Naive thymus-derived CD4-positive, alpha-beta T cell (primary cell): ENCODE results near the gene PLPP1. TPM values are rescaled to one million over a fixed set of nuclear protein-coding genes. Genes with fewer than 3 reads are reported as not detected.

ENCODE experiments used
- ATAC-seq: fragments of 150-1000 bp; cut with Tn5 transposase; 2 replicates; pipeline ENCODE4 v1.10.0; 2021; ENCODE audit warnings: mild to moderate bottlenecking, moderate library complexity
- CTCF ChIA-PET: fragments of 350-600 bp; sonication (Branson Sonifier 250); formaldehyde crosslinking; loops from one replicate; lab custom pipeline; 2021; ENCODE audit warnings: antibody characterized with exemption; lab: Charles Lee
- POLR2A ChIA-PET: fragments of 350-600 bp; sonication (Branson Sonifier 250); formaldehyde crosslinking; loops from one replicate; lab custom pipeline; 2021; ENCODE audit warnings: antibody characterized with exemption, inconsistent platforms; lab: Charles Lee
- DNase-seq, 9 donors: peaks; one replicate each; pipeline versions ENCODE4 v3.0.0 to v3.0.0-alpha.2; 2020 to 2022; ENCODE audit warnings: mixed read lengths in 1 of 9
- H3K27ac ChIP-seq: one replicate; pipeline ENCODE4 v1.7.0; 2013; ENCODE audit warnings: mild to moderate bottlenecking, low read depth, low read length, moderate library complexity
- H3K27me3 ChIP-seq, 2 donors: one replicate each; pipeline ENCODE4 v1.7.0; 2013; ENCODE audit warnings: low read length in 2 of 2, mild to moderate bottlenecking in 2 of 2, moderate library complexity in 2 of 2; ENCODE audit not compliant: control insufficient read depth in 2 of 2, insufficient read depth in 2 of 2
- H3K36me3 ChIP-seq, 3 experiments: 1 replicate in 2 of 3; 2 replicates in 1 of 3; pipeline ENCODE4 v1.7.0; 2013; ENCODE audit warnings: low read length in 3 of 3, mild to moderate bottlenecking in 3 of 3, moderate library complexity in 1 of 3; ENCODE audit not compliant: insufficient read depth in 3 of 3, control insufficient read depth in 2 of 3
- H3K4me1 ChIP-seq, 2 donors: one replicate each; pipeline ENCODE4 v1.7.0; 2013; ENCODE audit warnings: low read length in 2 of 2, mild to moderate bottlenecking in 2 of 2, moderate library complexity in 1 of 2; ENCODE audit not compliant: control insufficient read depth in 2 of 2, insufficient read depth in 2 of 2
- H3K4me3 ChIP-seq: 2 replicates; pipeline ENCODE4 v1.7.0; 2013; ENCODE audit warnings: mild to moderate bottlenecking, low read length
- H3K9me3 ChIP-seq, 3 experiments: 1 replicate in 2 of 3; 2 replicates in 1 of 3; pipeline ENCODE4 v1.7.0; 2013; ENCODE audit warnings: low read length in 3 of 3; ENCODE audit not compliant: control insufficient read depth in 2 of 3
- H3K27ac Mint-ChIP-seq, 9 donors: one replicate each; pipeline ENCODE4 v1.8.0; 2020 to 2022; ENCODE audit warnings: mixed read lengths in 9 of 9, mild to moderate bottlenecking in 8 of 9, moderate library complexity in 5 of 9, inconsistent platforms in 2 of 9
- H3K27me3 Mint-ChIP-seq, 5 donors: one replicate each; pipeline ENCODE4 v1.8.0; 2021 to 2022; ENCODE audit warnings: mixed read lengths in 5 of 5, mild to moderate bottlenecking in 1 of 5
- H3K36me3 Mint-ChIP-seq, 5 donors: one replicate each; pipeline ENCODE4 v1.8.0; 2020 to 2022; ENCODE audit warnings: mixed read lengths in 5 of 5, mild to moderate bottlenecking in 3 of 5, inconsistent platforms in 1 of 5
- H3K4me1 Mint-ChIP-seq, 7 donors: one replicate each; pipeline ENCODE4 v1.8.0; 2020 to 2022; ENCODE audit warnings: mixed read lengths in 7 of 7, mild to moderate bottlenecking in 3 of 7, inconsistent platforms in 1 of 7
- H3K4me3 Mint-ChIP-seq, 10 donors: one replicate each; pipeline ENCODE4 v1.8.0; 2020 to 2022; ENCODE audit warnings: mild to moderate bottlenecking in 10 of 10, mixed read lengths in 10 of 10, moderate library complexity in 6 of 10, inconsistent platforms in 2 of 10
- H3K9me3 Mint-ChIP-seq, 11 donors: one replicate each; pipeline ENCODE4 v1.8.0; 2020 to 2022; ENCODE audit warnings: mixed read lengths in 11 of 11, mild to moderate bottlenecking in 4 of 11, inconsistent platforms in 1 of 11, moderate library complexity in 1 of 11
- intact Hi-C, 2 donors: fragments of 100-400 bp; cut with micrococcal nuclease; formaldehyde crosslinking; loops; one replicate each; pipeline ENCODE4 v1.15.1; 2023
- polyA plus RNA-seq, 2 donors: library from polyadenylated mRNA; unstranded; fragments of 300-500 nt; fragmentation: Illumina TruSeq; gene quantifications; one replicate each; pipeline ENCODE4 v1.2.3, GENCODE V29; 2021
- total RNA-seq, 6 experiments: library from RNA in 5 of 6; stranded (reverse) in 5 of 6; gene quantifications; 1 replicate in 5 of 6; 2 replicates in 1 of 6; pipeline ENCODE4 v1.2.3 and lab custom pipeline; 2021 to 2026

Gene PLPP1
- total and polyA plus RNA-seq, 7 experiments from 2014 or later = 8.0 to 31.3 (median 12.9) TPM

GRCh38 chr5:55391707-55392106 lies 143.1 kb downstream of the PLPP1 start:
- Mint-ChIP-seq H3K9me3 (peaks cover 0 to 16% (median 3%) of the 10 kb centered on the region in 11 donors), H3K27ac (no peak overlapping the region), H3K27me3 (no peaks in the 10 kb centered on the region), H3K4me1 (peaks cover 2 to 11% (median 9%) of the 10 kb centered on the region in 7 donors), H3K36me3 (peaks cover 10 to 73% (median 51%) of the 10 kb centered on the region in 5 donors), H3K4me3 (no peak overlapping the region)
- ATAC-seq = no peak
- H3K4me3 ChIP-seq = no peak overlapping the region
- H3K27ac ChIP-seq = no peak overlapping the region
- H3K9me3 ChIP-seq = peaks cover 0 to 3% (median 0%) of the 10 kb centered on the region in 3 experiments
- H3K4me1 ChIP-seq = no peaks in the 10 kb centered on the region
- intact Hi-C loops = no loop called here
- no peaks in the 10 kb centered on the region for H3K27me3 ChIP-seq
- peaks cover 0 to 40% (median 0%) of the 10 kb centered on the region in 3 experiments for H3K36me3 ChIP-seq
- no peak for DNase-seq
- POLR2A ChIA-PET = no interaction called here
- CTCF ChIA-PET = interaction anchor here (0.7 kb wide), 1 partner anchor 854 kb away, joined by 4 read pairs; no protein-coding TSS in a partner anchor

GRCh38 chr5:55387865-55388264 lies 146.9 kb downstream of the PLPP1 start:
- Histone ChIP-seq H3K4me1 (no peaks in the 10 kb centered on the region), H3K27me3 (no peaks in the 10 kb centered on the region), H3K27ac (no peak overlapping the region), H3K9me3 (peaks cover 0 to 10% (median 9%) of the 10 kb centered on the region in 3 experiments), H3K36me3 (peaks cover 5 to 57% (median 5%) of the 10 kb centered on the region in 3 experiments), H3K4me3 (no peak overlapping the region)
- Mint-ChIP-seq H3K27ac (no peak overlapping the region), H3K4me3 (no peak overlapping the region), H3K36me3 (peaks cover 29 to 84% (median 71%) of the 10 kb centered on the region in 5 donors), H3K27me3 (no peaks in the 10 kb centered on the region), H3K9me3 (peaks cover 0 to 32% (median 15%) of the 10 kb centered on the region in 11 donors), H3K4me1 (peaks cover 2 to 23% (median 11%) of the 10 kb centered on the region in 7 donors)
- intact Hi-C loops = no loop called here
- no peak for ATAC-seq
- ChIA-PET CTCF (no interaction called here), POLR2A (no interaction called here)
- DNase-seq = no peak

GRCh38 chr5:55386356-55386755 lies 148.4 kb downstream of the PLPP1 start:
- ChIA-PET POLR2A (interaction anchor here (0.6 kb wide), 2 partner anchors 24 to 1670 kb away, joined by 3 read pairs; no protein-coding TSS in a partner anchor), CTCF (interaction anchor here (1.3 kb wide), 1 partner anchor 305 kb away, joined by 3 read pairs; no protein-coding TSS in a partner anchor)
- H3K36me3 Mint-ChIP-seq = peaks cover 29 to 81% (median 69%) of the 10 kb centered on the region in 5 donors

GRCh38 chr5:55385846-55386245 lies 148.9 kb downstream of the PLPP1 start:
- no peak overlapping the region for H3K4me3 Mint-ChIP-seq
- intact Hi-C loops = no loop called here
- ChIA-PET CTCF (interaction anchor here (0.5 to 1.3 kb wide), 3 partner anchors 26 to 1513 kb away, joined by 3 read pairs; no protein-coding TSS in a partner anchor), POLR2A (interaction anchor here (0.6 kb wide), 1 partner anchor 1671 kb away, joined by 3 read pairs; no protein-coding TSS in a partner anchor)
- ATAC-seq (no peak), DNase-seq (no peak)
- H3K36me3 Mint-ChIP-seq = peaks cover 33 to 81% (median 71%) of the 10 kb centered on the region in 5 donors
- H3K4me1 ChIP-seq = no peaks in the 10 kb centered on the region
- H3K36me3 ChIP-seq = peaks cover 5 to 43% (median 5%) of the 10 kb centered on the region in 3 experiments
- no peaks in the 10 kb centered on the region for H3K27me3 ChIP-seq
- H3K9me3 Mint-ChIP-seq = peaks cover 0 to 37% (median 16%) of the 10 kb centered on the region in 11 donors
- H3K27me3 Mint-ChIP-seq = no peaks in the 10 kb centered on the region
- peak overlapping the region in 2 of 9 donors; percentile 31 to 32 for H3K27ac Mint-ChIP-seq
- no peak overlapping the region for H3K27ac ChIP-seq
- H3K4me3 ChIP-seq = no peak overlapping the region
- peaks cover 0 to 12% (median 7%) of the 10 kb centered on the region in 3 experiments for H3K9me3 ChIP-seq
- peaks cover 2 to 23% (median 11%) of the 10 kb centered on the region in 7 donors for H3K4me1 Mint-ChIP-seq

More at GRCh38 chr5:55386356-55386755, 148.4 kb downstream of the PLPP1 start:
- peaks cover 0 to 12% (median 7%) of the 10 kb centered on the region in 3 experiments for H3K9me3 ChIP-seq
- no peak overlapping the region for H3K4me3 Mint-ChIP-seq
- H3K4me1 Mint-ChIP-seq = peaks cover 2 to 23% (median 11%) of the 10 kb centered on the region in 7 donors
- ATAC-seq = no peak
- H3K27ac Mint-ChIP-seq = no peak overlapping the region
- no peaks in the 10 kb centered on the region for H3K27me3 ChIP-seq
- DNase-seq = no peak
- intact Hi-C loops = no loop called here
- H3K4me1 ChIP-seq = no peaks in the 10 kb centered on the region
- peaks cover 0 to 32% (median 16%) of the 10 kb centered on the region in 11 donors for H3K9me3 Mint-ChIP-seq
- H3K36me3 ChIP-seq = peaks cover 5 to 47% (median 5%) of the 10 kb centered on the region in 3 experiments
- no peak overlapping the region for H3K27ac ChIP-seq
- H3K27me3 Mint-ChIP-seq = no peaks in the 10 kb centered on the region
- no peak overlapping the region for H3K4me3 ChIP-seq

GRCh38 chr5:55385227-55385626 lies 149.5 kb downstream of the PLPP1 start:
- peaks cover 5 to 36% (median 5%) of the 10 kb centered on the region in 3 experiments for H3K36me3 ChIP-seq
- ChIA-PET POLR2A (no interaction called here), CTCF (interaction anchor here (0.7 kb wide), 1 partner anchor 25 kb away, joined by 3 read pairs; no protein-coding TSS in a partner anchor)
- DNase-seq (no peak), ATAC-seq (no peak)
- intact Hi-C loops = no loop called here
- Mint-ChIP-seq H3K9me3 (peaks cover 0 to 40% (median 15%) of the 10 kb centered on the region in 11 donors), H3K4me3 (no peak overlapping the region), H3K36me3 (peaks cover 30 to 81% (median 71%) of the 10 kb centered on the region in 5 donors), H3K27ac (peak overlapping the region in 1 of 9 donors; percentile 72), H3K4me1 (peaks cover 2 to 23% (median 11%) of the 10 kb centered on the region in 7 donors), H3K27me3 (no peaks in the 10 kb centered on the region)
- no peak overlapping the region for H3K4me3 ChIP-seq
- no peak overlapping the region for H3K27ac ChIP-seq
- no peaks in the 10 kb centered on the region for H3K27me3 ChIP-seq
- no peaks in the 10 kb centered on the region for H3K4me1 ChIP-seq
- H3K9me3 ChIP-seq = peaks cover 0 to 12% (median 7%) of the 10 kb centered on the region in 3 experiments

- peaks cover 2 to 23% (median 11%) of the 10 kb centered on the region in 7 donors for H3K4me1 Mint-ChIP-seq
- Histone ChIP-seq H3K27ac (no peak overlapping the region), H3K4me3 (no peak overlapping the region), H3K9me3 (peaks cover 0 to 12% (median 7%) of the 10 kb centered on the region in 3 experiments), H3K4me1 (no peaks in the 10 kb centered on the region), H3K36me3 (peaks cover 5 to 39% (median 5%) of the 10 kb centered on the region in 3 experiments), H3K27me3 (no peaks in the 10 kb centered on the region)
- peak overlapping the region in 3 of 10 donors; percentile 18 to 47 (median 35) for H3K4me3 Mint-ChIP-seq
- intact Hi-C loops = no loop called here
- peaks cover 0 to 40% (median 15%) of the 10 kb centered on the region in 11 donors for H3K9me3 Mint-ChIP-seq
- H3K27me3 Mint-ChIP-seq = no peaks in the 10 kb centered on the region
- peak overlapping the region in 1 of 9 donors; percentile 51 for H3K27ac Mint-ChIP-seq
- DNase-seq (no peak), ATAC-seq (no peak)
- H3K36me3 Mint-ChIP-seq = peaks cover 28 to 80% (median 69%) of the 10 kb centered on the region in 5 donors
- ChIA-PET POLR2A (no interaction called here), CTCF (no interaction called here)
Observed at GRCh38 chr5:55384072-55384471, 150.7 kb downstream of the PLPP1 start.
